ENCODE data around the gene FLYWCH2.

FLYWCH2 gene

DNA sequence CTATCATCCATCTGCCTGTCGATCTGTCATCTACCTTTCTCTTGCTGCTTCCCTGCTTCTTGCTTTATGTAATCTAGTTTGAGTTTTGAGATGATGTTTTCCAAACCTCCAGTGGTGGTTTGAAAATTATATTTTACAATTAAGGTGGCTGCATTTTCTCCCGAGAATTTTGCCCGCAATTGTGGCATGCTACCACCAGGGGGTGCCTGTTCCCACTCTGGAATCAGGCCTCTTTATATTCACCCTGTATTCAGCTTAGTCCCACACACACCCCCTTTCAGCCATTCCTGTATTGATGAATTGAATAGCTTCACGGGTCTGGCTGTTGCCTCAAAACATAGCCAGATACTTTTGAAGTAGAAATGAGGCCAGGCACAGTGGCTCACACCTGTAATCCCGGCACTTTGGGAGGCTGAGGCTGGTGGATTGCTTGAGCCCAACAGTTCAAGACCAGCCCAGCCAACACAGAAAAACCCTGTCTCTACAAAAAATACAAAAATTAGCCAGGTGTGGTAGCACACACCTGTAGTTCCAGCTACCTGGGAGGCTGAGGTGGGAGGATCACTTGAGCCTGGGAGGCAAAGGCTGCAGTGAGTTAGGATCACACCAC, 28.2 kb upstream of the FLYWCH2 start:
- no peak for FAIRE-seq

DNA sequence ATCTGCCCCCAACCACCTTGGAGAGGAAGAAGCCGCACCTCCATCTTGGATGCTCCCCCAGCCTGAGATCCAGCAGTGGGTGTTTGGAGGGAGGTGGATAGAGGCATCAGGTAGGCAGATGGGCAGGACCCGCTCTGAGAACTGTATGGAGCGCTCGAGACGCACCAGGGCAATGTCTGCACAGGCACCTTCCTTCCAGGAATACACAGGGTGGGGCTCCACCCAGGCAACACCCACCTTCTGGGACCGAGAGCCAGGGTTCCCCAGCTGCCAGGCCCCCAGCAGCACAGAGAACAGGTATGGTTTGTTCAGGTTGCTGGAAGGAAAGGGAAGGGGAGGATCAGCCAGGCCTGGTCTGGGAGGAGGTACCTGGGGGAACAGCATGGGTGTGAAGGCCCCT, 27.5 kb upstream of the FLYWCH2 start:
- no peak for FAIRE-seq

DNA sequence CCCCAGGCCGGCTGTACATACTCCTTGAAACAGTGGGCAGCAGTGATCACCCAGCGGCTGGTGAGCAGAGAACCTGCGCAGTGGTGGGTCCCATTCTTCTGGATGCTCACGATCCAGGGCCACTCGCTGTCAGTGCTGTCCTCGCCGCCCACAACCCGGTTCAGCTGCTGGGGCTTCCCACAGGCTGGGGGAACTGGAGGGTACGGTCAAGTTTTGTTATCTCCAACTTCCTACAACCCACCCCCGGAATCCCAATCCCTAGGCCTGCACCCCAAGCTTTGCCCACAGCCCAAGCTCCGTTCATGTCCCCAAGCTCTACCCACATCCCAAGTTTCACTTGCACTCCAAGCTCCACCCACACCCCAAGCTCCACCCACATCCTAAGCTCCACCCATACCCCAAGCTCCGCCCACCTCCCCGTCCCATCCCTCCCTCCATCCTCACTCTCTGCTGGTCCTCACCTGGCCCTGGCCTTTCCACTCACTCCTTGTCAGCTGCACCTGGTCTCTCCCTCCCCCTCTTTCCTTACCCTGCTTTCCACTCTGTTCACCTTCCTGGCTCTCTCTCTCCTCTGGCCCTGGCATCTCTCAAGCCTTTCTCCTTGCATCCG, 26.8 kb upstream of the FLYWCH2 start:
- no peak for FAIRE-seq

DNA sequence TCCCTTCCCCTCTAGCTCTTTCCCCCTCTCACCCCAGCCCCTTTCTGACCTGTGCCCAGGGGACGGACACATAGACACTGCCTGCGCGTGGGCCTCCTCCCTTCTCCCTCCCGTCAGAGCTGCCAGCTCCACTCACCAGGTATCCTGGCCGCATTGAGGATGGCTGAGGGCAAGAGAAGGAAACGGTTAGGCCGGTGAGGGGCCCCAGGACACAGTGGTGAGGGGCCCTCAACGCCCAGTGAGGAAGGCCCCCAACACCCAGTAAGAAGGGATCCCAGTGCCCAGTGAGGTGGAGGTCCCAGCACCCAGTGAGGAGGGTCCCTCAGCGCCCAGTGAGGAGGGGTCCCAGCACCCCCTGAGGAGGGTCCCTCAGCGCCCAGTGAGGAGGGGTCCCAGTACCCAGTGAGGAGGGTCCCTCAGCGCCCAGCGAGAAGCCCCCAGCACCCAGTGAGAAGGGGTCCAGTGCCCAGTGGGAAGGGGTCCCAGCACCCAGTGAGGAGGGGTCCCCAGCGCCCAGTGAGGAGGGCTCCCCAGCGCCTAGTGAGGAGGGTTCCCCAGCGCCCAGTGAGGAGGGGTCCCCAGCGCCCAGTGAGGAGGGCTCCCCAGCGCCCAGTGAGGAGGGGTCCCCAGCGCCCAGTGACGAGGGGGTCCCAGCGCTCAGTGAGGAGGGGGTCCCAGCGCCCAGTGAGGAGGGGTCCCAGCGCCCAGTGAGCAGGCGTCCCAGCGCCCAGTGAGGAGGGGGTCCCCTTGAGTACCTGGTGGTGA, 26.1 kb upstream of the FLYWCH2 start:
- FAIRE-seq = no peak

DNA sequence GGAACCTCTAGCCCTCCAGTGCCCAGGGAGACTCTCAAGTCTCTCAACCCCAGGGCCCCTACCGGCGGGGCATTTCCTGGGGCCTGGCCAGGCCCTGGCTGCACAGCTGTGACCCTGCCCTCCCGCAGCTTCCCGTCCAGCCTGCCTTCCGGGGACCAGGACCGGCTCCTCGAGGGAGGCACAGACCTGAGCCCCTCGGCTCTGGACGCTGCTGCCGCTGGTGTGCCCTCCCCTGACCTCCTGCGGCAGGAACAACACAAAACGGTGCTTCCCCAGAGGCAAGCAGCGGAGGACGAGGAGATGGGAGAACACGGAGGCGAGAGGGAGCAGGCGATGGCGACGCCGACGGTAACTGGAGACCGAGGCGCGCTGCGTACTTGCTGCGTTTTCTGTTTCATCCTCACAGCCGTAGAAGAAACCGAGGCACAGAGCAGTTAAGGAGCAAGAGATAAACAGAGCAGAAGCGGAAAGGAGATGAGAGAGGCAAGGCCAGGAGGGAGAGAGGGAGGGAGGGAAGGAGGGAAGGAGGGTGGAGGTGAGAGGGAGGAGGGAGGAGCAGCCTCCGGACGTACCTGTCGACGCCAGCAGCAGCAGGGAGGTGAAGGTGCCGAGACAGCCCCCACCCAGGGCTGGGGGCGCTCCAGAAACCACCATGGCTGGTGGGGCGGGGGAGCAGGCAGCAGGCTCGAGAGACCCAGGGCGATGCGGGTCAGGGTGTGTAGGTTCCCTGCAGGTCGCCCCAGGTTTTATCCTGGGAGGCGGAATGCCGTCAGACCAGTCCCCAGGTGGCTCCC, 25.4 kb upstream of the FLYWCH2 start, which contains the start of gene PRSS22:
PRSS22 (minus strand) TSS at position 720 of the 794 bp plus-strand sequence; CDS start at position 654, 66 bp downstream.
- FAIRE-seq = no peak

DNA sequence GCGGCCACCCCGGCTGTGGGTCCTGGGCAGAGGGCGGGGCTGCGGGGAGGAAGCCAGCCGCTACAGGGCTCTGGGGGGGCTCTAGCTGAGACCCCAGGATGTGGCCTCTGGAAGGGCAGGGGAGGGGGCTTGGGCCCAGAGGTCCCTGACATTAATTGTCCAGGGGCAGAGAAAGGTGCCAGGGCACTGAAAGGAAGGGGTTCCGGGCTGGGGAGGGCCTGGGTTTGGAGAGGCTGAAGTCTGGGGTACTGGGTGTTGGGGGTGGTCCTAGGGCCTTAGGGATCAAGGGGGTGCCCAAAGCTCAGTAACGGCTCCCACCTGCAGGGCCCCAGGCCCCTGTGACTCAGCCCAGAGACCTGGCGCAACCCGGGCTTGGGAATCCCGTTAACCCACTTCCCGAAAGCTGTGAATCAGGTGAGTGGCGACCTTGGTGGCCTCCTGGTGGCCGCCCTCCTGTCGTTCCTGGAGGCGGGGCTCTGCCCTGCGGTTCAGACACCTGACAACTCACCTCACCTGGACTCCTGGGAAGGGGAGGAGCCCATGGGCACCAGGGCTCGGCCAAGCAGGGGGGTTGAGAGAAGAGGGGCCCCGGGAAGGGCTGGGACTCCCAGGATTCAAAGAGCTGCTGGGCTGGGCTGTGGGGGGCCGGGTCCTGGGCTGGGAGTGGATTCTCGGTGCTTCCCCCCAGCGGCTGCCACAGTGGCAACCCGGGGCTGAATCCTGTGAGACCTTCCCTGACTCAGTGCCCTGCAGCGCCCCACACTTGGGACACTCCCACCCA, 24.6 kb upstream of the FLYWCH2 start:
- FAIRE-seq = no peak

DNA sequence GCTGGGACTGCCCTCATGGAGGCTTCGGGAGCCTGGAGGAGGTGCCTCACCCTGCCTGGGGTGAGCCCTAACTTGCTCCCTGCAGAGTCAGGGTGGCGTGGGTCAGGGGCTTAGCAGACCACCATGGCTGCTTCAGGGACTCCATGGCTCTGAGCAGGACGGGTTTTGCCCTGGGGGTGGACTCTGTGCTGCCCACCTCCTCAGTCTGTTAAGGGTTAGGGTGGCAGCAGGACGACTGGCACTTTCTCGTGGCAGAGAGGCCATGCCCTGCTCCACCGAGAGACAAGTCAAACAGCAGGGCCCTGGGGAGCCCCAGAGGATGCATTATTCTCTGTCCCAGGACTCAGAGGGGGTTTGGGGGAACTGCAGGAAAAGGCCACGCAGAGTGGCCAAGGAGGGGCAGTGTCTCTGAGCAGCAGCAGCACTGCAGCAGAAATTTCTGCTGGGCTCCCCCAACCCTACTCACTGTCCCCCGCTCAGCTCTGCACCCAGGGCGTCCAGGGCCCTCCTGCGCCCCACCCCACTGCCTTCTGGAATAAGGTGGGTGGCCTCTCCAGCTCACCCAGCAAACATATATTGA, 23.2 kb upstream of the FLYWCH2 start:
- FAIRE-seq = no peak

DNA sequence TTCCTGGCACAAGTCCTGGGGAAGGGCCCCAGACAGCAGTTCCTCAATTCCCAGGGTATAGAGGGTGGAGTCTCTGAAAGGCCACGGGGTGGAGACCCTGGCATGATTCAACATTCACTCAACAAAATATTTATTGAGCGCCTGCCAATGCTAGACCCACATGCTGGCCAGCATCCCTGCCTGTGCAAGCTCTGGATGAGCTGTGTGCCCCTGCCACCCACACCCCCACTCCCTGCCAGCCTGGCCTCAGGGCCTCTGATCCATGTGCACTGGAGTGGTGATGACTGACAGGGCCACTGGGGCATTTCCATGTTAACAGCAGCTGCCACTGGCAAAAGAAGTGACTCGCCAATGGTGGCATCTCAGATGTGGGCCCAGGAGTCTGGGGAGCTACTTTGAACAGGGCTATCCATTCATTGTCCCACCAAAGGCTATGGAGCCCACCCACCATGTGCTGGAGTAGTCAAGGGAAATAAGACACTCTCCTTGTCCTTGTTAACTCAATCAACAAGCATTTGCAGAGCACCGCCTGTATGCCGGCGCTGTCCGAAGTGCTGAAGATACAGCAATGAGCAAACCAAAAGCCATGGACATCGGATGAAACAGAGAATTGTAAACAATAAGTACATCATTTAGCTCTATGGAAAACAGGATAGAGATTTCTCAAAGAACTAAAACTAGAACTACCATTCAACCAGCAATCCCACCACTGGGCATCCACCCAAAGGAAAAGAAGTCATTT, 22.0 kb upstream of the FLYWCH2 start:
- FAIRE-seq = no peak

DNA sequence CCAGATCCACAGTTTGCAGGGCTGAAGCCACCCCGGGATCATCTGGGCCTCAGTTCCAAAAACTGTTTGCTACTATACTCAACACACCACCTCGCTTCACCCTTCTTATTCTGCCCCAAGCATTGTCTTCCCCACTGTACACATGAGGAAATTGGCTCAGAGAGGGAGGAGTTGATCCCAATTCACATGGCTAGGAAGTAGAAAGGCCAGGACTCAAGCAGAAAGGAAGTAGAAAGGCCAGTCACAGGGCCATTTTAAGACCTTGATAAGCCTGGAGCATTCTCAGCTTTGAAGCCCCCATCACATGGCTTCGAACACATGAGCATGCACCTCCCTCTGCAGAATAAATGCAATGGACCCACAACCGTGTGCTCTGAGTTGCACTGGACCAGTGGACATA, 17.4 kb upstream of the FLYWCH2 start:
- FAIRE-seq = no peak

DNA sequence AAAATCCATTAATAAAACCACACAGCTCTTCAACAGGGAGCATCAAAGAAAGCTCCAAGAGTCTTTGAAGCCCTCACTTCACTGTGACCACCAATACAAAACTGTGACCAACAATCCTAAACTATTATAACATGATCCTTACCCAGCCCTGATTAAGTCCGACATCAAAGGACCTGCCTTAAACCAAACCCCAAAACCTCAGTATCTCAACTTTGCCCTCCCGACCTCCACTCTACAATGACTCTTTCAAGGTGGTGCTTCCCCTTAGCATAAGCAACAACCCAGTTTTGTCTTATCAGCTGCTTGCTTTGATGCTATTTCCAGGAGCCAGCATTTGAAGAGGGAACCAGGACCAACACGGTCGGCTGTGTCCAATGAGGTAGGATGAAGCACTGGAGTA, 16.6 kb upstream of the FLYWCH2 start:
- FAIRE-seq = no peak

DNA sequence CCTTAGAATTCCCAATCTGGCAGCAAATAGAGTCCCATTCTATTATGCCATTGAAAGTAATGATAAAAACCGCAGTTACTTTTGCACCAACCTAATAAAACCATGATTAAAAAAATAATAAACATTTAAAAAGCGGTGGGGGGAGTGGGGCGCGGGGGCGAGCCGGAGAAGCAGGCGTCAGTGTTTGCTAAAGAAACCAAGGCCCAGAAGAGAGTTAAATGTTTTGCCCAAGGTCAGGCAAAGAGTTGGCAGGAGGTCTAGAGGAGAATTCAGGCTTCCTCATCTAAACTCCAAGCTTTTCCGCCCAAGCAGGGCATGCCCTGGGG, 15.4 kb upstream of the FLYWCH2 start:
- FAIRE-seq = no peak

DNA sequence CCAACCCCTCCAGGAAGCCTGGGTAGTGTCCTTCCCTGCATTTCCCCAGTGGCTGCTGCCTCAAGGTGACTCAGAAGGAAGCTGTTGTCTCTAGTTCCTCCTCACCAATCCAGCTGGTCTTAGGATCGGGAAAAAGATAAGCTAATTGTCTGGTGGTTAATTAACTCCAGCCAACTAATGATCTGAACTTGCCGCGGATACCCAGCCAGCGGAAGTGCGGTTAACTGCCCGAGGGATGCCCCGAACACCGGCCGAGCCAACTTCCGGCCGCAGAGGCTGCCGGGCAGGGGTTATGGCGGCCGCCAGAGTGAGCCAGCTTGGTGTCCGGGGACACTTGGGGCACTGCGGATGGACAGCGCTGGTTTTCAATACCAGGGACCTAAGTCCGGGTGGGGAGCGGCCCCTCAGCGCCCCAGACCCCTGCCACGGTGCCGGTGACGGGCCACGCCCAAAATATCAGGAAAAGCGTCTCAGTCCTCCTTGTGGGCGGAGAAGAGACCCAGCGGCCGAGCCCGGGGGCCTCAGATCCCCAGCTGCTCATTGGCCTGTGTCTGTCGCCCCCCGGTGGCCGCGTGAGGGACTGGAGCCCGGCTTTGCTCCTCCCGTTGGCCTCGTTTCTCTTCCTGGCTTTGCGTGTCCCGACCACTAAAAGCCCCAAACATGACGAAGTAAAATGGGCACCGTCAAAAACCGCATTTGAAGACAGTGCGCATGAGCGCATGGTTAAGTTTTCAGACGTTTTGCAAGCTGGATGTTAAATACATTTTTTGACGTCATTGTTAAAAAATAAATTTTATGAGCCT, 14.8 kb upstream of the FLYWCH2 start:
- FAIRE-seq = no peak

DNA sequence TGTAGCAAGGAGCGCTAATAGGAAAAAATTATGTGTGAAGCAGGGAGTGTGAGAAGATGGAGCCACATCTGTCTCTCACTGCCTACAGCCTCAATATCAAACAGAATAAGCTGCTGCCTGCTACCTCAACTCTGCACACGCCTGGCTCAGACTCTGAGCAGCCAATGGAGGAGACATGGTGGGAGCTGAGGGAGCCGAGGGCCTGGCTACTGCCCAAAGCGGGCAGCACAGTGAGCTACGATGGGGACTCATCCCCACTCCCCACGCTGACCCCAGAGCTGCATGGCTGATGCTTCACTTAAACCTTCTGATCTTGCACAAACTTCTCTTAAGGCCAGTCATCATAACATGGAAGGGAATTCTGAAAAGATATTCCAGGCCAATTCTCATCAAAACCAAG, 11.1 kb upstream of the FLYWCH2 start:
- FAIRE-seq = no peak

DNA sequence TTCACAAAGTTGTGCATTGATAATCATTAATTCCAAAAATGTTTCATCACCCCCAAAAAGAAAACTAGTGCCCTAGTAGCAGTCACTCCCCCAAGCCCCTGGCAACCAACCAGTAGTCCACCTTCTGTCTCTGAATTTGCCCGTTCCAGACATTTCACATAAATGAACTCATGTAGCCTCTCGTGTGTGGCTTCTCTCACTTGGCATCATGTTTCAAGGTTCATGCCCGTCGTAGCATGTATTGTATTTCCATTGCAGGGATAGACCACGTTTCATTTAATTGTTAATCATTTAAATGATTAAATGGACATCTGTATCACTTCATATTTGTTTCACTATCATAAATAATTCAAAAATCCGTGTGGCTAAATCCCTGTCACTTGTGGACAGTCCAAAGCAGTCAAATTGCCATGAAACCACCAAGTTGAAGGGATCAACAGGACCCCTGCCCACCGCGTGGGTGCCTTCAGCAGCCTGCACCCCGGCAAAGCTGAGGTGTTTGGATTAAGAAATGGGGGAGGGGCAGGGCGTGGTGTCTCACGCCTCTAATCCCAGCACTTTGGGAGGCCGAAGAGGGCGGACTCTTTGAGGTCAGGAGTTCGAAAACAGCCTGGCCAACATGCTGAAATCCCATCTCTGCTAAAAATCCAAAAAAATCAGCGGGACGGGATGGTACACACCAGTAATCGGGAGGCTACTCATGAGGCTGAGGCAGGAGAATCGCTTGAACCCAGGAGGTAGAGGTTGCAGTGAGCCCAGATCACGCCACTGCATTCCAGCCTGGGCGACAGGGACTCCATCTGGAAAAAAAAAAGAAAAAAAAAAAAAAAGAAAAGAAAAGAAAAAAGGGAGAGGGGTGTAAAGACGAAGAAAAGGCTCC, 8.7 kb upstream of the FLYWCH2 start:
- FAIRE-seq = no peak

DNA sequence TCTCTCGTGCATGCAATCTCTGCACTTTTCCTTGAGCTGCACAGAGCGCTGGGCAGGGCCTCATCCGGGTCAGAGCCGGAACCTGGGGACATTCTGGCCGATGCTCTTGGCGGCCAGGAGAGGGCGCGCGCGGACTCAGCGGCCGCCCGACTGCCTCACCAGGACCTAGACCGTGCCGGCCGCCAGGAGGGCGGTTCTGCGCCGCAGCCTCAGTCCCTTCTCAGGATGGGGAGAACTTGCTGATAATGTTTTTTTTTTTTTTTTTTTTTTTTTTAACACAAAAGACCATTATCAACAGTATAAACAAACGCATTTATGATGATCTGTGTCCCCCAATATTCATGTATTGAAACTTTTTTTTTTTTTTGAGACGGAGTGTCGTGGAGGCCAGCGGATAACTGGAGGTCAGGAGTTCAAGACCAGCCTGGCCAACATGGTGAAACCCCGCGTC, 8.1 kb upstream of the FLYWCH2 start:
- no peak for FAIRE-seq

DNA sequence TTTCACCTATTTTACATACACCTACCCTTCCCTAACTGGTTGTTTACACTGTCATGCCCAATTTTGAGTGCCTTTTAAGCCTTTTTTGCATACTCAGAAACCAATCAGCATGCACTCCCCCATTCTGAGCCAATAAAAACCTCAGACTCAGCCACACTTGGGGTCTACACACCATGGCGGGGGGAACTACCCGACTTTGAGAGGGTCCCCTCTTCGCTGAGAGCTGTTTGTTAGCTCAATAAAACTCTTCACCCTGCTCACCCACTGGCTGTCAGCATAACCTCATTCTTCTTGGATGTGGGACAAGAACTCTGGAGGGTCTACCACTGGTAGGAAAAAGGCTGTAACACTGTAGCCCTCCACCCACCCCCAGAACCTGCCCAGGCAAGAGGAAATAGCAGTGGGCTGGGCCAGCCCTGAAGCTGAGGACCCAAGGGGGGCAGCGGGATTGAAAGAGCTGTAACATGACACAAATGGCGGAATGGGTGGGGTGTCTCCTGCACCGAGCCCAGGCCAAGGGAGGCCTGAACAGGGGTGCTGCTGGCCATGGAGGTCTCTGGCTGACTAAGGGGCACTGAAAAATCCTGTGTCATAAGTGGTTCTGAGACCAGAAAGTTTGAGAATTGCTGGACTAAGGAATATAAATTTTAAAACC, 3.0 kb upstream of the FLYWCH2 start:
- FAIRE-seq = no peak

DNA sequence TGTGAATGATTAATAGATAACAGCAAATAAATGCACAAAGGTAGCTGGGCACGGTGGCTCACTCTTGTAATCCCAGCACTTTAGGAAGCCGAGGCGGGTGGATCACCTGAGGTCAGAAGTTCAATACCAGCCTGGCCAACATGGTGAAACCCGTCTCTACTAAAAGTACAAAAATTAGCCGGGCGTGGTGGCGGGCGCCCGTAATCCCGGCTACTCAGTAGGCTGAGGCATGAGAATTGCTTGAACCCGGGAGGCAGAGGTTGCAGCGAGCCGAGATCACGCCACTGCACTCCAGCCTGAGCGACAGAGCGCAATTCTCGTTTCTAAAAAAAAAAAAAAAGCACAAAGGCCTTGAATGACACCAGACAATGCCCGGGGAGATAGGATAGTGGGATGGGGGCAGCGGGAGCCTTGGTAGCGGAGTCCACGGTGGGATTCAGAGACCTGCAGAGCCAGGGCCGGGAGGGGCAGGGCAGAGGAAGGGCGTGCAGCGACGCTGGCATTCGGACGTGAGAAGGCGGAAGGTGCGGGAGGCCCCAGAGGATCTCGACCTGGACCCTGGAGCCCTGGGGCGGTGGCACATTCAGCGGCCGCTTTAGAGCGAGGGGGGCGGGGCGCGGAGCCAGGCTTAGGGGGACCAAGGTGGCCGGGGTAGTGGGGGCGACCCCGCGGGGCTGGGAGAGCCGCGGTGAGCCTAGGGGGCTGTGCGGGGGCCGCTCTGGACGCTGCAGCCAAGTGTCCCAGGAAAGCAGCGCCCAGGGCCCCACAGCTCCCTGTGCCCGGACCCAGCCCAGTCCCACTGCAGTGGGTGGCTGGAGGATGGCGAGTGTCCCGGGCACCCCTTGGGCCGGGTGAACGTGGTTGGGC, 999 bp upstream of the FLYWCH2 start:
- FAIRE-seq = no peak

DNA sequence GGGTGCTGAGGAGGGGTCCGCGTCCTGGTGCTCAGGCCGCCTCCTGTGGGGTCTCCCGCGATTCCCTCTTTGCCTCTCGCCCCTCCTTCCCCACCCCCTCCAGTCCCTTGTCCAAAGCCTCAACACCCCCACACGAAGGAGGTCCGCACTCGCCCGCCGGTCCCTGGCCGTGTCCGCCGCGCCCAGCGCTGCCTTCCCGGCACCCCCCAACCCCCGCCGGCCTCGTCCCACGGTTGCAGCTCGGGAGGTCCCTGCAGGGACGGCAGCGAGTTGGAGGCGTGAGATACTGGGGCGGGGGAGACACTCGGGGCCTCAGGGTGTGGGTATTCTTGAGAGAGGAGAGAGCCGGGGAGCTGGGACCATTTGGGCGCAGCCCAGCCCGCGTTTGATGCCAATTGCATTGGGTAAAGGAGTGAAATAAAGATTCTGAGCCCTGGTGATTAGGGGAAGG, 468 bp downstream of the FLYWCH2 start:
- FAIRE-seq = no peak
